Stomach (tissue), 4 donors: ENCODE data around the gene ESR1.

Experiments
- POLR2AphosphoS5 ChIP-seq, 3 donors: sonication (generic); formaldehyde crosslinking; IDR thresholded peaks; one replicate each; pipeline ENCODE4 v1.6.1; 2016; ENCODE audit warnings: antibody characterized with exemption in 3 of 3
- TF ChIP-seq, protein P1 (sequence below), 7 experiments: fragments of 450-650 bp in 4 of 7; fragments of 200-600 bp in 3 of 7; sonication (generic) in 3 of 7; IDR thresholded peaks; one replicate each; pipeline ENCODE4 v1.5.1; 2016 to 2019; ENCODE audit warnings: antibody characterized with exemption in 7 of 7, control low read depth in 2 of 7, mild to moderate bottlenecking in 1 of 7

DNA sequence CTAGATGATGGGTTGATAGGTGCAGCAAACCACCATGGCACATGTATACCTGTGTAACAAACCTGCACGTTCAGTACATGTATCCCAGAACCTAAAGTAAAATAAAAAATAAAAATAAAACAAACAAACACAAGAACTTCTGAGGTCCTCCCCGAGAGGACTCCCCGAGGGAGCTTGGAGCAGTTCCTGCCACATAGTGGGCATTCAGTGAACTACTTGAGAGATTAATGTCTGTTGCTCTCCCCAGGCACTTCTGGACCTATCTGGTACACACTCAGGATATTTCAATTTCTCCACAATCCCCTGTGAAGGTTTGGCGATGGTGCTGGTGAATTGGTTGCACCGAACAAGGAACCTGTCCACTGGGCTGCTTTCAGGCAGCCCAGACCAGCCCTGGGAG lies 311.2 kb downstream of the ESR1 start:
- no peak for TF ChIP-seq POLR2AphosphoS5 (IDR thresholded peaks at IDR 0.05)
- TF ChIP-seq, protein P1, sequence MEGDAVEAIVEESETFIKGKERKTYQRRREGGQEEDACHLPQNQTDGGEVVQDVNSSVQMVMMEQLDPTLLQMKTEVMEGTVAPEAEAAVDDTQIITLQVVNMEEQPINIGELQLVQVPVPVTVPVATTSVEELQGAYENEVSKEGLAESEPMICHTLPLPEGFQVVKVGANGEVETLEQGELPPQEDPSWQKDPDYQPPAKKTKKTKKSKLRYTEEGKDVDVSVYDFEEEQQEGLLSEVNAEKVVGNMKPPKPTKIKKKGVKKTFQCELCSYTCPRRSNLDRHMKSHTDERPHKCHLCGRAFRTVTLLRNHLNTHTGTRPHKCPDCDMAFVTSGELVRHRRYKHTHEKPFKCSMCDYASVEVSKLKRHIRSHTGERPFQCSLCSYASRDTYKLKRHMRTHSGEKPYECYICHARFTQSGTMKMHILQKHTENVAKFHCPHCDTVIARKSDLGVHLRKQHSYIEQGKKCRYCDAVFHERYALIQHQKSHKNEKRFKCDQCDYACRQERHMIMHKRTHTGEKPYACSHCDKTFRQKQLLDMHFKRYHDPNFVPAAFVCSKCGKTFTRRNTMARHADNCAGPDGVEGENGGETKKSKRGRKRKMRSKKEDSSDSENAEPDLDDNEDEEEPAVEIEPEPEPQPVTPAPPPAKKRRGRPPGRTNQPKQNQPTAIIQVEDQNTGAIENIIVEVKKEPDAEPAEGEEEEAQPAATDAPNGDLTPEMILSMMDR (IDR thresholded peaks at IDR 0.05): no peak
